K562 (cell line): Measurements from ENCODE around the gene RPUSD2. TPM values are rescaled to one million over a fixed set of nuclear protein-coding genes. Genes with fewer than 3 reads are reported as not detected.
A peak's percentile ranks its signal among the peaks of the same experiment; 100 is the strongest.

Source experiments
- ADNP ChIP-seq: fragments of 200-800 bp; sonication (Bioruptor generic); IDR thresholded peaks from 2 replicates; pipeline ENCODE4 v1.6.1; 2016; ENCODE audit warnings: missing genetic modification characterization, missing compliant biosample characterization
- ARID2 ChIP-seq: fragments of 450-650 bp; IDR thresholded peaks from 2 replicates; pipeline ENCODE4 v1.6.1; 2017; ENCODE audit warnings: antibody characterized with exemption, mild to moderate bottlenecking
- ARNT ChIP-seq, 2 experiments: fragments of 450-650 bp; IDR thresholded peaks; 2 replicates each; pipeline ENCODE4 v1.6.1; 2016; ENCODE audit warnings: mild to moderate bottlenecking in 1 of 2
- BRF1 ChIP-seq: IDR thresholded peaks from 3 replicates; pipeline ENCODE4 v1.6.1; 2011; ENCODE audit warnings: borderline replicate concordance, mild to moderate bottlenecking; ENCODE audit not compliant: insufficient read length; ENCODE audit errors: extremely low read depth
- CEBPB ChIP-seq: fragments of 450-650 bp; IDR thresholded peaks from 2 replicates; pipeline ENCODE4 v1.6.1; 2016; ENCODE audit warnings: missing genetic modification characterization, missing compliant biosample characterization
- ETV1 ChIP-seq: fragments of 450-650 bp; conservative IDR thresholded peaks from 2 replicates; pipeline ENCODE4 v1.6.1; 2016; ENCODE audit warnings: missing genetic modification characterization, control low read depth, low read depth, missing compliant biosample characterization
- GABPB2 ChIP-seq: fragments of 250-450 bp; sonication (Bioruptor Pico); conservative IDR thresholded peaks from 2 replicates; pipeline ENCODE4 v1.5.1; 2021; ENCODE audit warnings: mild to moderate bottlenecking
- HNRNPL ChIP-seq: fragments of 200-400 bp; formaldehyde crosslinking; IDR thresholded peaks from 2 replicates; pipeline ENCODE4 v1.6.1; 2017; ENCODE audit warnings: low read depth, mild to moderate bottlenecking, low read length
- ILK ChIP-seq: fragments of 450-650 bp; IDR thresholded peaks from 2 replicates; pipeline ENCODE4 v1.6.1; 2016; ENCODE audit warnings: missing genetic modification characterization, low read depth, mild to moderate bottlenecking, missing compliant biosample characterization, moderate library complexity, borderline replicate concordance
- KDM2B ChIP-seq: fragments of 250-450 bp; sonication (Bioruptor Pico); IDR thresholded peaks from 2 replicates; pipeline ENCODE4 v1.8.0; 2021; ENCODE audit warnings: mild to moderate bottlenecking, moderate library complexity
- MTA1 ChIP-seq: fragments of 450-650 bp; IDR thresholded peaks from 2 replicates; pipeline ENCODE4 v1.6.1; 2017; ENCODE audit warnings: borderline replicate concordance
- NFRKB ChIP-seq: fragments of 450-650 bp; IDR thresholded peaks from 2 replicates; pipeline ENCODE4 v1.6.1; 2016; ENCODE audit warnings: low read depth
- PHB2 ChIP-seq: fragments of 450-650 bp; IDR thresholded peaks from 2 replicates; pipeline ENCODE4 v1.6.1; 2017; ENCODE audit warnings: low read depth
- PYGO2 ChIP-seq: fragments of 450-650 bp; IDR thresholded peaks from 2 replicates; pipeline ENCODE4 v1.6.1; 2016; ENCODE audit warnings: mild to moderate bottlenecking, missing genetic modification characterization, moderate library complexity, missing compliant biosample characterization
- SMARCA5 ChIP-seq: fragments of 450-650 bp; IDR thresholded peaks from 2 replicates; pipeline ENCODE4 v1.6.1; 2016
- YBX1 ChIP-seq: fragments of 450-650 bp; IDR thresholded peaks from 2 replicates; pipeline ENCODE4 v1.7.1; 2016; ENCODE audit warnings: mild to moderate bottlenecking
- ZBTB1 ChIP-seq: sonication (generic); formaldehyde crosslinking; IDR thresholded peaks from 2 replicates; pipeline ENCODE4 v1.8.1; 2023; ENCODE audit warnings: missing genetic modification reagents, low read depth, mild to moderate bottlenecking, borderline replicate concordance
- ZFP30 ChIP-seq: fragments of 250-450 bp; sonication (Bioruptor Pico); IDR thresholded peaks from 2 replicates; pipeline ENCODE4 v1.8.0; 2022; ENCODE audit warnings: moderate library complexity, mild to moderate bottlenecking, inconsistent platforms, borderline replicate concordance
- ZNF184 ChIP-seq: sonication (generic); formaldehyde crosslinking; IDR thresholded peaks from 2 replicates; pipeline ENCODE4 v1.5.0; 2020; ENCODE audit warnings: missing genetic modification reagents
- polyA plus RNA-seq, 8 experiments: library from polyadenylated mRNA; depleted of rRNA in 4 of 8; stranded (reverse) in 5 of 8; unstranded in 3 of 8; fragments of >200 nt; fragmentation: Nextera tagmentation in 2 of 8; fragmentation: Illumina TruSeq in 1 of 8; extraction: Ambion mirVana in 2 of 8; extraction: Trizol in 1 of 8; gene quantifications; 2 replicates each; pipeline versions ENCODE4 v1.2.1 to v1.2.3, GENCODE V29; 2011 to 2014; ENCODE audit warnings: inconsistent platforms in 1 of 8, missing spikeins in 1 of 8
- total RNA-seq, 7 experiments: library from RNA; depleted of rRNA in 6 of 7; stranded (reverse); fragments of >200 nt in 6 of 7; fragmentation: Illumina TruSeq in 2 of 7; extraction: Trizol in 2 of 7; gene quantifications; 2 replicates each; pipeline versions ENCODE4 v1.2.1 to v1.2.3, GENCODE V29; 2011 to 2021; ENCODE audit warnings: low replicate concordance in 1 of 7
- TF ChIP-seq, protein P1 (sequence below): fragments of 250-450 bp; sonication (Bioruptor Pico); IDR thresholded peaks from 2 replicates; pipeline ENCODE4 v1.5.0; 2021; ENCODE audit warnings: mild to moderate bottlenecking, borderline replicate concordance
- TF ChIP-seq, protein P2 (sequence below), 3 experiments: fragments of 200-800 bp in 1 of 3; fragments of 250-450 bp in 1 of 3; fragments of 450-650 bp in 1 of 3; sonication (Bioruptor Pico) in 1 of 3; sonication (Bioruptor generic) in 1 of 3; formaldehyde crosslinking in 1 of 3; IDR thresholded peaks; 2 replicates each; pipeline versions ENCODE4 v1.6.1 to v1.8.0; 2016 to 2022; ENCODE audit warnings: mild to moderate bottlenecking in 2 of 3, missing genetic modification characterization in 2 of 3, missing compliant biosample characterization in 1 of 3, moderate library complexity in 1 of 3

The RPUSD2 gene
- total and polyA plus RNA-seq, 9 of the 15 experiments (the other 6 are each of a cell fraction or from before 2014, with no cell fraction given), result 3.7 to 30.2 (median 14.3) TPM

DNA sequence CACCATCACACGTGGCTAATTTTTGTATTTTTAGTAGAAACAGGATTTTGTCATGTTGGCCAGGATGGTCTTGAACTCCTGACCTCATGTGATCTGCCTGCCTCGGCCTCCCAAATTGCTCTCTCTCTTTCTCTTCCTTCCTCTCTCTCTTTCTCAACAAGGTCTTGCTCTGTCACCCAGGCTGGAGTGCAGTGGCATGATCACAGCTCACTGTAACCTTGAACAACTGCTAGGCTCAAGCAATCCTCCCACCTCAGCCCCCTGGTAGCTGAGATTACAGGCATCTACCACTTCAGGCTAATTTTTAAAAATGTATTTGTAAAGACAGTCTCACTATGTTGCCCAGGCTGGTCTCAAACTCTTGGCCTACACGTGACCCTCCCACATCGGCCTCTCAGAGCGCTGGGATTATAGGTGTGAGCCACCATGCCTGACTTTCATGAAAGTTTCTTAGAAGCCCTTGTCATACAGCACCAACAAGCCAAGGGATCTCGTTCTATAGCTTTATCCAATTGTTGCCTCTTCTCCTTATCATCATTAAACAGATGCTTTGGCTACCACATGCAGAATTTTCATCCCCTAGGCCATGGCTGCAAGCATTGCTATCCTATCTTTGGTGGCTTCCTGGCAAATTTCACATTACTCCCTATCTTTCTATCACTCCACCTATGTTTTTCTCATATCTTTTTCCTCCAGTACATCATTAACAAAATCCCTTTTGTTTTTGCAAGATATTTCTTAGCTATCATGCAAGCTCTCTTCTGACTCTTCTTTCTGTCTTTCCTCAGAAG, 10.0 kb upstream of the RPUSD2 start (continued):
- TF ChIP-seq, protein P1, sequence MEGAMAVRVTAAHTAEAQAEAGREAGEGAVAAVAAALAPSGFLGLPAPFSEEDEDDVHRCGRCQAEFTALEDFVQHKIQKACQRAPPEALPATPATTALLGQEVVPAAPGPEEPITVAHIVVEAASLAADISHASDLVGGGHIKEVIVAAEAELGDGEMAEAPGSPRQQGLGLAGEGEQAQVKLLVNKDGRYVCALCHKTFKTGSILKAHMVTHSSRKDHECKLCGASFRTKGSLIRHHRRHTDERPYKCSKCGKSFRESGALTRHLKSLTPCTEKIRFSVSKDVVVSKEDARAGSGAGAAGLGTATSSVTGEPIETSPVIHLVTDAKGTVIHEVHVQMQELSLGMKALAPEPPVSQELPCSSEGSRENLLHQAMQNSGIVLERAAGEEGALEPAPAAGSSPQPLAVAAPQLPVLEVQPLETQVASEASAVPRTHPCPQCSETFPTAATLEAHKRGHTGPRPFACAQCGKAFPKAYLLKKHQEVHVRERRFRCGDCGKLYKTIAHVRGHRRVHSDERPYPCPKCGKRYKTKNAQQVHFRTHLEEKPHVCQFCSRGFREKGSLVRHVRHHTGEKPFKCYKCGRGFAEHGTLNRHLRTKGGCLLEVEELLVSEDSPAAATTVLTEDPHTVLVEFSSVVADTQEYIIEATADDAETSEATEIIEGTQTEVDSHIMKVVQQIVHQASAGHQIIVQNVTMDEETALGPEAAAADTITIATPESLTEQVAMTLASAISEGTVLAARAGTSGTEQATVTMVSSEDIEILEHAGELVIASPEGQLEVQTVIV (CRISPR knock-in tag), result no peak
- peak; percentile 84; the same call in 1 of the 2 replicates for TF ChIP-seq ADNP (tag)
- TF ChIP-seq PYGO2, result no peak
- peak; percentile 67; the same call in 1 of the 2 replicates for TF ChIP-seq SMARCA5
- TF ChIP-seq, protein P2, sequence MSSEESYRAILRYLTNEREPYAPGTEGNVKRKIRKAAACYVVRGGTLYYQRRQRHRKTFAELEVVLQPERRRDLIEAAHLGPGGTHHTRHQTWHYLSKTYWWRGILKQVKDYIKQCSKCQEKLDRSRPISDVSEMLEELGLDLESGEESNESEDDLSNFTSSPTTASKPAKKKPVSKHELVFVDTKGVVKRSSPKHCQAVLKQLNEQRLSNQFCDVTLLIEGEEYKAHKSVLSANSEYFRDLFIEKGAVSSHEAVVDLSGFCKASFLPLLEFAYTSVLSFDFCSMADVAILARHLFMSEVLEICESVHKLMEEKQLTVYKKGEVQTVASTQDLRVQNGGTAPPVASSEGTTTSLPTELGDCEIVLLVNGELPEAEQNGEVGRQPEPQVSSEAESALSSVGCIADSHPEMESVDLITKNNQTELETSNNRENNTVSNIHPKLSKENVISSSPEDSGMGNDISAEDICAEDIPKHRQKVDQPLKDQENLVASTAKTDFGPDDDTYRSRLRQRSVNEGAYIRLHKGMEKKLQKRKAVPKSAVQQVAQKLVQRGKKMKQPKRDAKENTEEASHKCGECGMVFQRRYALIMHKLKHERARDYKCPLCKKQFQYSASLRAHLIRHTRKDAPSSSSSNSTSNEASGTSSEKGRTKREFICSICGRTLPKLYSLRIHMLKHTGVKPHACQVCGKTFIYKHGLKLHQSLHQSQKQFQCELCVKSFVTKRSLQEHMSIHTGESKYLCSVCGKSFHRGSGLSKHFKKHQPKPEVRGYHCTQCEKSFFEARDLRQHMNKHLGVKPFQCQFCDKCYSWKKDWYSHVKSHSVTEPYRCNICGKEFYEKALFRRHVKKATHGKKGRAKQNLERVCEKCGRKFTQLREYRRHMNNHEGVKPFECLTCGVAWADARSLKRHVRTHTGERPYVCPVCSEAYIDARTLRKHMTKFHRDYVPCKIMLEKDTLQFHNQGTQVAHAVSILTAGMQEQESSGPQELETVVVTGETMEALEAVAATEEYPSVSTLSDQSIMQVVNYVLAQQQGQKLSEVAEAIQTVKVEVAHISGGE (CRISPR knock-in tag; IDR thresholded peaks at IDR 0.05), result peak in 1 of 3 experiments; percentile 80; a peak in 2 of 6 replicates
- no peak for TF ChIP-seq BRF1
- no peak for TF ChIP-seq ZNF184 (CRISPR knock-in tag)
- TF ChIP-seq ZBTB1 (CRISPR knock-in tag), result no peak
- TF ChIP-seq ILK (tag), result no peak
- no peak for TF ChIP-seq ARID2
- TF ChIP-seq PHB2, result peak; percentile 91
- TF ChIP-seq HNRNPL, result no peak
- no peak for TF ChIP-seq YBX1
- TF ChIP-seq MTA1, result peak; percentile 61; the same call in 1 of the 2 replicates
- no peak for TF ChIP-seq ZFP30
- no peak for TF ChIP-seq GABPB2
- TF ChIP-seq ETV1, result peak; percentile 67; the same call in 1 of the 2 replicates
- no peak for TF ChIP-seq KDM2B
- TF ChIP-seq ARNT (IDR thresholded peaks at IDR 0.05), result peak; percentile 68 to 96
- TF ChIP-seq CEBPB (tag), result peak; percentile 34; the same call in 1 of the 2 replicates
- no peak for TF ChIP-seq NFRKB
